ENCODE measurements around the gene ASTL.

The ASTL gene

DNA sequence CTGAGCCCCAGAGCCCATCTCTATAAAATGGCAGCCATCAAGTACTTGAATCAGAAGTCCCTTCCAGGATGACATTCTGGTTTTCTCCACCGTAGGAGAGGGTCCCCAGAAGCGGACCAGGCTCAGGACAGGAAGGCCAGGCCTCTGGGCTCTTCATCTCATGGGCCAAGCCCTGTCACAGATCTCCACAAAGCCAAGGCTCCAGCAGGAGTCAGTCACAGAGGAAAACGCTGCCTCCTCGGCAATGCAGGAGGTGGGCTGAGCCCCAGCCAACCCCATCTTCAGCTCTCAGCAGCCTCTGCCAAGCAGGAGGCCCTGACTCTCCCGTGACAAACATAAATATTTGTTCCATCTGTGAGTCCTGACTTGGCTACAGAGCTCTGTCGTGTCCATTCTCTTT lies 64.1 kb downstream of the ASTL start:
- Histone ChIP-seq H3K9me3 (ENCODE audit: control insufficient read depth, insufficient read depth, low read depth, low read length) (no peaks in the 10 kb centered on the region; the same call in 1 of the 2 replicates), H3K36me3 (ENCODE audit: control insufficient read depth in 2 of 2, insufficient read depth in 1 of 2, low read length in 2 of 2) (no peaks in the 10 kb centered on the region), H3K4me3 (ENCODE audit: low read depth, low read length) (no peak overlapping the region), H3K4me1 (ENCODE audit: control insufficient read depth, insufficient read depth, low read length) (no peaks in the 10 kb centered on the region), H3K27ac (ENCODE audit: extremely low read depth, low read depth, low read length) (no peak overlapping the region)
- ChIA-PET POLR2A (no interaction called here), CTCF (interaction anchor here (2.7 kb wide), 1 partner anchor 43 kb away, joined by 13 read pairs; no protein-coding TSS in a partner anchor)
- no peak for TF ChIP-seq GLIS1 (tag by site-specific recombination; IDR thresholded peaks at IDR 0.05)
- no peak for TF ChIP-seq ZNF660 (tag by site-specific recombination; IDR thresholded peaks at IDR 0.05)
- TF ChIP-seq ZNF146 (tag by site-specific recombination; IDR thresholded peaks at IDR 0.05), result no peak
- no peak for TF ChIP-seq ZNF621 (tag by site-specific recombination; IDR thresholded peaks at IDR 0.05)
- TF ChIP-seq ZNF658 (tag by site-specific recombination; IDR thresholded peaks at IDR 0.05), result no peak
- no peak for TF ChIP-seq PRDM1 (tag by site-specific recombination; IDR thresholded peaks at IDR 0.05)
- no peak for TF ChIP-seq ZNF585B (tag by site-specific recombination; IDR thresholded peaks at IDR 0.05)
- no peak for TF ChIP-seq ZBTB21 (tag by site-specific recombination; IDR thresholded peaks at IDR 0.05)
- no peak for TF ChIP-seq TRIM28 (IDR thresholded peaks at IDR 0.05; ENCODE audit: borderline replicate concordance, low read length)
- TF ChIP-seq ZNF366 (tag by site-specific recombination; conservative IDR thresholded peaks at IDR 0.05), result no peak
- TF ChIP-seq ZNF174 (tag by site-specific recombination; IDR thresholded peaks at IDR 0.05), result no peak
- no peak for TF ChIP-seq ZNF560 (tag by site-specific recombination; IDR thresholded peaks at IDR 0.05; ENCODE audit: borderline replicate concordance)

DNA sequence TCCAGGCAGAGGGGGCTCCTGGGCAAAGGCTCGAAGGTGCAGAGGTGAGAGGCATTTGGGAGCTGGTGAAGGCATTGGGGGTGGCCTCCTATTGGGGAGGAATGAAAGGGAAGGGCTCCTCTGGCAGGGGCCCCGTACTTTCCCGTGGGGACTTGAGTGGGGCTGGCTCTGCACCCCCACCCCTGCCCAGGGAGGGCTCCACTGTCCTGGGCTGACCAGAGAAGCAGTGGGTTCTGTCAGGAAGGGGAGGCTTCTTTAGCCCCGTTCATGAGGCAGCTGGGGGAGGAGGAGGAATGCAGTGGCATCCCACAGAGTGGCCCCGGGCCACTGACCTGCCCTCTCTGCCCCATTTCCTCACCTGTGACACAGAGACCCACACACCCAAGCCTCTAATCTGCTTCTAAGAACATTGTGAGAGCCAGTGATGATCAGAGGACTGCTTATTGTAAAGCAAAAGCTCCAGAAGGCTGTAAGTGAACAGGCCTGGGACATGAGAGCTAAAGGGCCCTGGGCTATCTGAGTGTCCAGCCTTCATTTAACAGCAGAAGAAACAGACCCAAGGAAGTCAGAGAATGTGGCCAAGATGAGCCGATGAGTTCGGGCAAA lies 65.0 kb downstream of the ASTL start:
- no peak overlapping the region for H3K4me3 ChIP-seq (ENCODE audit: low read depth, low read length)
- TF ChIP-seq SALL2 (tag by site-specific recombination; IDR thresholded peaks at IDR 0.05; ENCODE audit: borderline replicate concordance) (no peak), ZNF561 (tag by site-specific recombination; IDR thresholded peaks at IDR 0.05; ENCODE audit: borderline replicate concordance) (no peak), ZNF121 (tag by site-specific recombination; IDR thresholded peaks at IDR 0.05) (no peak), KLF10 (tag by site-specific recombination; IDR thresholded peaks at IDR 0.05) (no peak)
- TF ChIP-seq, protein P1, sequence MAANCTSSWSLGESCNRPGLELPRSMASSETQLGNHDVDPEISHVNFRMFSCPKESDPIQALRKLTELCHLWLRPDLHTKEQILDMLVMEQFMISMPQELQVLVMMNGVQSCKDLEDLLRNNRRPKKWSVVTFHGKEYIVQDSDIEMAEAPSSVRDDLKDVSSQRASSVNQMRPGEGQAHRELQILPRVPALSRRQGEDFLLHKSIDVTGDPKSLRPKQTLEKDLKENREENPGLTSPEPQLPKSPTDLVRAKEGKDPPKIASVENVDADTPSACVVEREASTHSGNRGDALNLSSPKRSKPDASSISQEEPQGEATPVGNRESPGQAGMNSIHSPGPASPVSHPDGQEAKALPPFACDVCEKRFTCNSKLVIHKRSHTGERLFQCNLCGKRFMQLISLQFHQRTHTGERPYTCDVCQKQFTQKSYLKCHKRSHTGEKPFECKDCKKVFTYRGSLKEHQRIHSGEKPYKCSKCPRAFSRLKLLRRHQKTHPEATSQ (tag by site-specific recombination; IDR thresholded peaks at IDR 0.05), result no peak
- no peaks in the 10 kb centered on the region for H3K4me1 ChIP-seq (ENCODE audit: control insufficient read depth, insufficient read depth, low read length)
- no peaks in the 10 kb centered on the region for H3K36me3 ChIP-seq (ENCODE audit: control insufficient read depth in 2 of 2, insufficient read depth in 1 of 2, low read length in 2 of 2)
- no peak overlapping the region for H3K27ac ChIP-seq (ENCODE audit: extremely low read depth, low read depth, low read length)
- ChIA-PET POLR2A (no interaction called here), CTCF (interaction anchor here (0.9 to 2.7 kb wide), 2 partner anchors 44 to 102 kb away, joined by 4 to 13 read pairs; no protein-coding TSS in a partner anchor)
- no peaks in the 10 kb centered on the region; the same call in 1 of the 2 replicates for H3K9me3 ChIP-seq (ENCODE audit: control insufficient read depth, insufficient read depth, low read depth, low read length)

All from HEK293 (cell line).